Endothelial cell of umbilical vein (primary cell): ENCODE measurements around the gene ATP13A4.

Experiments used
- EZH2 ChIP-seq: IDR thresholded peaks from 2 replicates; pipeline ENCODE4 v1.6.1; 2012; ENCODE audit warnings: borderline replicate concordance, low read depth, mild to moderate bottlenecking, moderate library complexity, low read length, inconsistent platforms; ENCODE audit not compliant: severe bottlenecking
- JUN ChIP-seq: IDR thresholded peaks from 2 replicates; pipeline ENCODE4 v1.6.1; 2011; ENCODE audit warnings: borderline replicate concordance, low read depth; ENCODE audit not compliant: insufficient read length, insufficient read depth
- POLR2A ChIP-seq: IDR thresholded peaks from 2 replicates; pipeline ENCODE4 v1.6.1; 2012; ENCODE audit warnings: low read depth, mild to moderate bottlenecking, control low read depth, low read length
- POLR2AphosphoS5 ChIP-seq: IDR thresholded peaks from 2 replicates; pipeline ENCODE4 v1.6.1; 2012; ENCODE audit warnings: low read depth, mild to moderate bottlenecking, control low read depth, low read length, moderate library complexity; ENCODE audit not compliant: insufficient read depth
- TF ChIP-seq, protein P1 (sequence below), 2 donors: IDR thresholded peaks; 1 replicate in 1 of 2; 2 replicates in 1 of 2; pipeline ENCODE4 v1.5.1; 2011; ENCODE audit warnings: low read length in 2 of 2, mild to moderate bottlenecking in 2 of 2, moderate library complexity in 2 of 2, control low read depth in 1 of 2, inconsistent platforms in 1 of 2, low read depth in 1 of 2; ENCODE audit not compliant: insufficient read depth in 1 of 2; ENCODE audit errors: extremely low read depth in 1 of 2

DNA sequence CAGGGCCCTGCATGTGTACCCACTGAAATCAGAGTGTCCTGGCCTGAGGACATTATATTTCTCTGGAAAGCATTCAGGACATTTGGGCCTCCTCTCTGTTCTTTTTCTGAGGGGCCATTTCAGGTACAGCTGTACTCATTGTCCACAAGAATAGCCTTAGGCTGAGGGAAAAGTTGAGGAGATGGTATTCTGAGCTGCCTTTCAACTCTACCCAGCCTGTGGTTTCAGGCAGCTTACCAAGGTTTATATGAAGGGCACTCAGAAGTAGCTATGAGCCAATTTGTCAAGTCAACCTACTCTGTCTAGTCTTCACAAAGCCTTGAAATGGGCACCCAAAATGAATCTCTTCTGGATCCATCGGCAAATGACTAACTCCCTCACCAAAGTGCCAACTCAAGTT, 9.4 kb downstream of the ATP13A4 start:
- TF ChIP-seq, protein P1, sequence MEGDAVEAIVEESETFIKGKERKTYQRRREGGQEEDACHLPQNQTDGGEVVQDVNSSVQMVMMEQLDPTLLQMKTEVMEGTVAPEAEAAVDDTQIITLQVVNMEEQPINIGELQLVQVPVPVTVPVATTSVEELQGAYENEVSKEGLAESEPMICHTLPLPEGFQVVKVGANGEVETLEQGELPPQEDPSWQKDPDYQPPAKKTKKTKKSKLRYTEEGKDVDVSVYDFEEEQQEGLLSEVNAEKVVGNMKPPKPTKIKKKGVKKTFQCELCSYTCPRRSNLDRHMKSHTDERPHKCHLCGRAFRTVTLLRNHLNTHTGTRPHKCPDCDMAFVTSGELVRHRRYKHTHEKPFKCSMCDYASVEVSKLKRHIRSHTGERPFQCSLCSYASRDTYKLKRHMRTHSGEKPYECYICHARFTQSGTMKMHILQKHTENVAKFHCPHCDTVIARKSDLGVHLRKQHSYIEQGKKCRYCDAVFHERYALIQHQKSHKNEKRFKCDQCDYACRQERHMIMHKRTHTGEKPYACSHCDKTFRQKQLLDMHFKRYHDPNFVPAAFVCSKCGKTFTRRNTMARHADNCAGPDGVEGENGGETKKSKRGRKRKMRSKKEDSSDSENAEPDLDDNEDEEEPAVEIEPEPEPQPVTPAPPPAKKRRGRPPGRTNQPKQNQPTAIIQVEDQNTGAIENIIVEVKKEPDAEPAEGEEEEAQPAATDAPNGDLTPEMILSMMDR (IDR thresholded peaks at IDR 0.05; ENCODE audit: extremely low read depth in 1 of 2, insufficient read depth in 1 of 2, low read depth in 1 of 2, low read length in 2 of 2) = no peak
- no peak for TF ChIP-seq EZH2
- TF ChIP-seq POLR2A = no peak
- TF ChIP-seq JUN = no peak
- TF ChIP-seq POLR2AphosphoS5 = no peak
